ENCODE measurements around the gene SH2B2.

DNA sequence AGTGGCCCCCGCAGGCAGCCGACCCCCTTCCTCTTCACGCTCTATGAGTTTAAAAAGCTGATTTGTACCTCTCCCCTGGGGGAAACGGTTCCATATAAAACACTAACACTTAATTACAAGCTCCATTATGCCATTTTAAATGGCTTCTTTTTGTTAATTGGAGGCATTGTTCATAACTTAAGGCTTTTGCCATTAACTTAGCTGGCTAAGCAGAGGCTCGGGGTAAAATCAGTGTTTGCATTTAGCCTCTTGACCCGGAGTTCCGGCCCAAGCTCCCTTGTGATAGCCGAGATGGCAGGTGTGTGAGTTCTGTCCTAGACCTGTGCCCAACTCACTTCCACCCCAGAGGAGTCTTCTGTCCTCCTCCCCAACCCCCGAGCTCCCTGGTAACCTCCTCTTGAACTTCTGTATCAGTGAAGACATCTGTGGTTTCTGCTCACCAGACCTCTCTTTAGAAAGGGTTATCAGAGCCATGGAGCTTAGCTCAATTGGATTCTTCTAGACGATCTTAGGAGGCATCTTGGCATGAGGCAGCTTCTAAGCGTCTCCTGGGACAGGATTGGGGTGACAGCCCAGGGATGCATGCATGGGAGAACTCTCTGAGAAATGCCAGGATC is 34.2 kb upstream of the SH2B2 start:
- TF ChIP-seq POLR2AphosphoS5 (IDR thresholded peaks at IDR 0.05; ENCODE audit: low read depth) (no peak), CTCF (conservative IDR thresholded peaks at IDR 0.05; ENCODE audit: low read depth in 2 of 2) (no peak), JUNB (IDR thresholded peaks at IDR 0.05; ENCODE audit: unreplicated experiment) (no peak), EZH2phosphoT487 (IDR thresholded peaks at IDR 0.05; ENCODE audit: unreplicated experiment) (no peak), EZH2 (IDR thresholded peaks at IDR 0.05; ENCODE audit: low read depth, unreplicated experiment) (no peak), CREB1 (CRISPR knock-in tag; IDR thresholded peaks at IDR 0.05; ENCODE audit: low read depth) (no peak)
- TF ChIP-seq, protein P1, sequence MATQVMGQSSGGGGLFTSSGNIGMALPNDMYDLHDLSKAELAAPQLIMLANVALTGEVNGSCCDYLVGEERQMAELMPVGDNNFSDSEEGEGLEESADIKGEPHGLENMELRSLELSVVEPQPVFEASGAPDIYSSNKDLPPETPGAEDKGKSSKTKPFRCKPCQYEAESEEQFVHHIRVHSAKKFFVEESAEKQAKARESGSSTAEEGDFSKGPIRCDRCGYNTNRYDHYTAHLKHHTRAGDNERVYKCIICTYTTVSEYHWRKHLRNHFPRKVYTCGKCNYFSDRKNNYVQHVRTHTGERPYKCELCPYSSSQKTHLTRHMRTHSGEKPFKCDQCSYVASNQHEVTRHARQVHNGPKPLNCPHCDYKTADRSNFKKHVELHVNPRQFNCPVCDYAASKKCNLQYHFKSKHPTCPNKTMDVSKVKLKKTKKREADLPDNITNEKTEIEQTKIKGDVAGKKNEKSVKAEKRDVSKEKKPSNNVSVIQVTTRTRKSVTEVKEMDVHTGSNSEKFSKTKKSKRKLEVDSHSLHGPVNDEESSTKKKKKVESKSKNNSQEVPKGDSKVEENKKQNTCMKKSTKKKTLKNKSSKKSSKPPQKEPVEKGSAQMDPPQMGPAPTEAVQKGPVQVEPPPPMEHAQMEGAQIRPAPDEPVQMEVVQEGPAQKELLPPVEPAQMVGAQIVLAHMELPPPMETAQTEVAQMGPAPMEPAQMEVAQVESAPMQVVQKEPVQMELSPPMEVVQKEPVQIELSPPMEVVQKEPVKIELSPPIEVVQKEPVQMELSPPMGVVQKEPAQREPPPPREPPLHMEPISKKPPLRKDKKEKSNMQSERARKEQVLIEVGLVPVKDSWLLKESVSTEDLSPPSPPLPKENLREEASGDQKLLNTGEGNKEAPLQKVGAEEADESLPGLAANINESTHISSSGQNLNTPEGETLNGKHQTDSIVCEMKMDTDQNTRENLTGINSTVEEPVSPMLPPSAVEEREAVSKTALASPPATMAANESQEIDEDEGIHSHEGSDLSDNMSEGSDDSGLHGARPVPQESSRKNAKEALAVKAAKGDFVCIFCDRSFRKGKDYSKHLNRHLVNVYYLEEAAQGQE (IDR thresholded peaks at IDR 0.05; ENCODE audit: unreplicated experiment) = no peak
- TF ChIP-seq, protein P2, sequence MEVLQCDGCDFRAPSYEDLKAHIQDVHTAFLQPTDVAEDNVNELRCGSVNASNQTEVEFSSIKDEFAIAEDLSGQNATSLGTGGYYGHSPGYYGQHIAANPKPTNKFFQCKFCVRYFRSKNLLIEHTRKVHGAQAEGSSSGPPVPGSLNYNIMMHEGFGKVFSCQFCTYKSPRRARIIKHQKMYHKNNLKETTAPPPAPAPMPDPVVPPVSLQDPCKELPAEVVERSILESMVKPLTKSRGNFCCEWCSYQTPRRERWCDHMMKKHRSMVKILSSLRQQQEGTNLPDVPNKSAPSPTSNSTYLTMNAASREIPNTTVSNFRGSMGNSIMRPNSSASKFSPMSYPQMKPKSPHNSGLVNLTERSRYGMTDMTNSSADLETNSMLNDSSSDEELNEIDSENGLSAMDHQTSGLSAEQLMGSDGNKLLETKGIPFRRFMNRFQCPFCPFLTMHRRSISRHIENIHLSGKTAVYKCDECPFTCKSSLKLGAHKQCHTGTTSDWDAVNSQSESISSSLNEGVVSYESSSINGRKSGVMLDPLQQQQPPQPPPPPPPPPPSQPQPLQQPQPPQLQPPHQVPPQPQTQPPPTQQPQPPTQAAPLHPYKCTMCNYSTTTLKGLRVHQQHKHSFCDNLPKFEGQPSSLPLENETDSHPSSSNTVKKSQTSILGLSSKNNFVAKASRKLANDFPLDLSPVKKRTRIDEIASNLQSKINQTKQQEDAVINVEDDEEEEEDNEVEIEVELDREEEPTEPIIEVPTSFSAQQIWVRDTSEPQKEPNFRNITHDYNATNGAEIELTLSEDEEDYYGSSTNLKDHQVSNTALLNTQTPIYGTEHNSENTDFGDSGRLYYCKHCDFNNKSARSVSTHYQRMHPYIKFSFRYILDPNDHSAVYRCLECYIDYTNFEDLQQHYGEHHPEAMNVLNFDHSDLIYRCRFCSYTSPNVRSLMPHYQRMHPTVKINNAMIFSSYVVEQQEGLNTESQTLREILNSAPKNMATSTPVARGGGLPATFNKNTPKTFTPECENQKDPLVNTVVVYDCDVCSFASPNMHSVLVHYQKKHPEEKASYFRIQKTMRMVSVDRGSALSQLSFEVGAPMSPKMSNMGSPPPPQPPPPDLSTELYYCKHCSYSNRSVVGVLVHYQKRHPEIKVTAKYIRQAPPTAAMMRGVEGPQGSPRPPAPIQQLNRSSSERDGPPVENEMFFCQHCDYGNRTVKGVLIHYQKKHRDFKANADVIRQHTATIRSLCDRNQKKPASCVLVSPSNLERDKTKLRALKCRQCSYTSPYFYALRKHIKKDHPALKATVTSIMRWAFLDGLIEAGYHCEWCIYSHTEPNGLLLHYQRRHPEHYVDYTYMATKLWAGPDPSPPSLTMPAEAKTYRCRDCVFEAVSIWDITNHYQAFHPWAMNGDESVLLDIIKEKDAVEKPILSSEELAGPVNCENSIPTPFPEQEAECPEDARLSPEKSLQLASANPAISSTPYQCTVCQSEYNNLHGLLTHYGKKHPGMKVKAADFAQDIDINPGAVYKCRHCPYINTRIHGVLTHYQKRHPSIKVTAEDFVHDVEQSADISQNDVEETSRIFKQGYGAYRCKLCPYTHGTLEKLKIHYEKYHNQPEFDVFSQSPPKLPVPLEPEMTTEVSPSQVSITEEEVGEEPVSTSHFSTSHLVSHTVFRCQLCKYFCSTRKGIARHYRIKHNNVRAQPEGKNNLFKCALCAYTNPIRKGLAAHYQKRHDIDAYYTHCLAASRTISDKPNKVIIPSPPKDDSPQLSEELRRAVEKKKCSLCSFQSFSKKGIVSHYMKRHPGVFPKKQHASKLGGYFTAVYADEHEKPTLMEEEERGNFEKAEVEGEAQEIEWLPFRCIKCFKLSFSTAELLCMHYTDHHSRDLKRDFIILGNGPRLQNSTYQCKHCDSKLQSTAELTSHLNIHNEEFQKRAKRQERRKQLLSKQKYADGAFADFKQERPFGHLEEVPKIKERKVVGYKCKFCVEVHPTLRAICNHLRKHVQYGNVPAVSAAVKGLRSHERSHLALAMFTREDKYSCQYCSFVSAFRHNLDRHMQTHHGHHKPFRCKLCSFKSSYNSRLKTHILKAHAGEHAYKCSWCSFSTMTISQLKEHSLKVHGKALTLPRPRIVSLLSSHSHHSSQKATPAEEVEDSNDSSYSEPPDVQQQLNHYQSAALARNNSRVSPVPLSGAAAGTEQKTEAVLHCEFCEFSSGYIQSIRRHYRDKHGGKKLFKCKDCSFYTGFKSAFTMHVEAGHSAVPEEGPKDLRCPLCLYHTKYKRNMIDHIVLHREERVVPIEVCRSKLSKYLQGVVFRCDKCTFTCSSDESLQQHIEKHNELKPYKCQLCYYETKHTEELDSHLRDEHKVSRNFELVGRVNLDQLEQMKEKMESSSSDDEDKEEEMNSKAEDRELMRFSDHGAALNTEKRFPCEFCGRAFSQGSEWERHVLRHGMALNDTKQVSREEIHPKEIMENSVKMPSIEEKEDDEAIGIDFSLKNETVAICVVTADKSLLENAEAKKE (CRISPR knock-in tag; IDR thresholded peaks at IDR 0.05) = no peak

Measured in GM23338 (cell line).